ENCODE results near the gene CD82. TPM values are rescaled to one million over a fixed set of nuclear protein-coding genes. Genes with fewer than 3 reads are reported as not detected.

Gene CD82
- total RNA-seq, 1 experiment from 2014 or later = 26.1 TPM

- Histone ChIP-seq H3K36me3 (ENCODE audit: control insufficient read depth, insufficient read depth, low read length) (no peaks in the 10 kb centered on the region), H3K4me1 (ENCODE audit: control insufficient read depth, insufficient read depth, low read length) (no peaks in the 10 kb centered on the region), H3K27ac (ENCODE audit: low read length) (no peak overlapping the region), H3K9me3 (ENCODE audit: control insufficient read depth, insufficient read depth, low read depth, low read length) (no peaks in the 10 kb centered on the region), H3K27me3 (ENCODE audit: control insufficient read depth, insufficient read depth, low read length) (peaks cover 3% of the 10 kb centered on the region), H3K4me3 (ENCODE audit: low read depth in 2 of 2, low read length in 2 of 2) (no peak overlapping the region)
- no TSS peak for BruUV-seq (replicated peaks)
- CTCF ChIA-PET = no interaction called here
- POLR2A ChIA-PET = no interaction called here
- ATAC-seq (no peak), DNase-seq (ENCODE audit: low read depth, low spot score) (no peak)
- TF ChIP-seq TCF7L2 (IDR thresholded peaks at IDR 0.05; ENCODE audit: low read depth, low read length) (no peak), POLR2AphosphoS5 (IDR thresholded peaks at IDR 0.05; ENCODE audit: low read depth, low read length) (no peak), REST (IDR thresholded peaks at IDR 0.05; ENCODE audit: insufficient read depth in 1 of 2, low read depth in 2 of 2, low read length in 1 of 2) (no peak), SIN3A (IDR thresholded peaks at IDR 0.05; ENCODE audit: borderline replicate concordance, insufficient read depth, low read depth, low read length) (no peak)
- intact Hi-C loops (cut with micrococcal nuclease; ENCODE audit: unreplicated experiment) (no loop called here), in situ Hi-C loops (cut with HindIII; ENCODE audit: low pct_unique_long_range_greater_than_20kb, low sequenced_read_pairs) (no loop called here)
Measured at GRCh38 chr11:44626645-44627044, 61.2 kb downstream of the CD82 start.

DNA sequence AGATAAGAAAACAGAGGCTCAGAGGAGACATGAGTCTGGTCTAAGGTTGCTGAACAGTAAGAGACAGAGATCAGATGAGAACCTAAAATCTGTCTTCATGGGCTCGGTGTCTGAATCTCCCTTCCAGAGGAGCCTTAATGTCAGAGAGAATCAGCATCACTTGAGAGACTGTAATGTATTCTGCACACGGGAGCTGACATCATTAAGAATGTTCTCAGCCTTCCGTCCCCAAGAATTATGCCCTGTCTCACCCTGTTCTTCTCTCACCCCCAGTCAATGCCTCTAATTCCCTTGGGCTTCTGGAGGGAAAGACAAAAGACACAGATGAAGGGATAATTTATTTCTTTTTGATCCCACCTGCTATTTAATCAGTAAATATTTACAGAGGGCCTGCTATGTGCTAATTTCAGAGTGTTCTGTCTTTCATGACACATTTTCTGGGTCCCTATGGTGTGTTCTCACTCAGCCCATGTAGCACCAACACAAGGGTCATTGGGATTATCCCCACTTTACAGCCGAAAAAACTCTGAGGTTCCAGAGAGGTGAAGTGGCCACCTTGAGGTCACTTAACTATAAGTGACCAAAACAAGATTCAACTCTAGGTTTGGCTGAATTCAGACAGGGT lies 61.8 kb downstream of the CD82 start:
- Histone ChIP-seq H3K27ac (ENCODE audit: low read length) (no peak overlapping the region), H3K9me3 (ENCODE audit: control insufficient read depth, insufficient read depth, low read depth, low read length) (no peaks in the 10 kb centered on the region), H3K4me1 (ENCODE audit: control insufficient read depth, insufficient read depth, low read length) (no peaks in the 10 kb centered on the region), H3K36me3 (ENCODE audit: control insufficient read depth, insufficient read depth, low read length) (no peaks in the 10 kb centered on the region), H3K4me3 (ENCODE audit: low read depth in 2 of 2, low read length in 2 of 2) (no peak overlapping the region), H3K27me3 (ENCODE audit: control insufficient read depth, insufficient read depth, low read length) (peaks cover 3% of the 10 kb centered on the region)
- ChIA-PET POLR2A (no interaction called here), CTCF (no interaction called here)
- intact Hi-C loops (cut with micrococcal nuclease; ENCODE audit: unreplicated experiment) (no loop called here), in situ Hi-C loops (cut with HindIII; ENCODE audit: low pct_unique_long_range_greater_than_20kb, low sequenced_read_pairs) (no loop called here)
- DNase-seq (ENCODE audit: low read depth, low spot score) = no peak
- ATAC-seq = no peak
- no peak for TF ChIP-seq SIN3A (IDR thresholded peaks at IDR 0.05; ENCODE audit: borderline replicate concordance, insufficient read depth, low read depth, low read length)
- TF ChIP-seq REST (IDR thresholded peaks at IDR 0.05; ENCODE audit: insufficient read depth in 1 of 2, low read depth in 2 of 2, low read length in 1 of 2) = no peak
- no peak for TF ChIP-seq TCF7L2 (IDR thresholded peaks at IDR 0.05; ENCODE audit: low read depth, low read length)
- TF ChIP-seq, protein P1, sequence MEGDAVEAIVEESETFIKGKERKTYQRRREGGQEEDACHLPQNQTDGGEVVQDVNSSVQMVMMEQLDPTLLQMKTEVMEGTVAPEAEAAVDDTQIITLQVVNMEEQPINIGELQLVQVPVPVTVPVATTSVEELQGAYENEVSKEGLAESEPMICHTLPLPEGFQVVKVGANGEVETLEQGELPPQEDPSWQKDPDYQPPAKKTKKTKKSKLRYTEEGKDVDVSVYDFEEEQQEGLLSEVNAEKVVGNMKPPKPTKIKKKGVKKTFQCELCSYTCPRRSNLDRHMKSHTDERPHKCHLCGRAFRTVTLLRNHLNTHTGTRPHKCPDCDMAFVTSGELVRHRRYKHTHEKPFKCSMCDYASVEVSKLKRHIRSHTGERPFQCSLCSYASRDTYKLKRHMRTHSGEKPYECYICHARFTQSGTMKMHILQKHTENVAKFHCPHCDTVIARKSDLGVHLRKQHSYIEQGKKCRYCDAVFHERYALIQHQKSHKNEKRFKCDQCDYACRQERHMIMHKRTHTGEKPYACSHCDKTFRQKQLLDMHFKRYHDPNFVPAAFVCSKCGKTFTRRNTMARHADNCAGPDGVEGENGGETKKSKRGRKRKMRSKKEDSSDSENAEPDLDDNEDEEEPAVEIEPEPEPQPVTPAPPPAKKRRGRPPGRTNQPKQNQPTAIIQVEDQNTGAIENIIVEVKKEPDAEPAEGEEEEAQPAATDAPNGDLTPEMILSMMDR (IDR thresholded peaks at IDR 0.05) = no peak
- no peak for TF ChIP-seq POLR2AphosphoS5 (IDR thresholded peaks at IDR 0.05; ENCODE audit: low read depth, low read length)
- no TSS peak for BruUV-seq (replicated peaks)
